ENCODE results near the gene ADAMTSL3. TPM values are rescaled to one million over a fixed set of nuclear protein-coding genes. Genes with fewer than 3 reads are reported as not detected.

Gene ADAMTSL3
- total RNA-seq, 1 experiment from 2014 or later: 1.8 TPM

DNA sequence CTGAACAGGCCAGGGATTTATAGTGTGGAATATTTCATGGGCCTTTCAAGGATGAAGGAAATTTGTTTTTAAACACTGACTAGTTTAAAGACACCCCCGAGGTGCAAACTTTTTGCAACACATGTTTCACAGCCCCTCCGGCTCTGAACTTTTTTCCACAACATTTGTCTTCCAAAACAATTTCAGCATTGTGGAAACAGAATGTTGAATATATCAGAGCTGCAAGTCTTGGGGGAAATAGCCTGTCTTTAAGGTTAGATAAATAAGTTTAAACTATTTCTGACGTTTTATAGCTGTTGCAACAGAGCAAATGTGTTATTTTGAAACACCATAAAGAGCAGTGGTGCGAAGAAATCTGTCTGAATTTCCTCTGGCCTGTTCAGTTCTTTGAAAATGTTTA, 352.5 kb downstream of the ADAMTSL3 start:
- peaks cover 2% of the 10 kb centered on the region for H3K9me3 Mint-ChIP-seq
- TF ChIP-seq, protein P1, sequence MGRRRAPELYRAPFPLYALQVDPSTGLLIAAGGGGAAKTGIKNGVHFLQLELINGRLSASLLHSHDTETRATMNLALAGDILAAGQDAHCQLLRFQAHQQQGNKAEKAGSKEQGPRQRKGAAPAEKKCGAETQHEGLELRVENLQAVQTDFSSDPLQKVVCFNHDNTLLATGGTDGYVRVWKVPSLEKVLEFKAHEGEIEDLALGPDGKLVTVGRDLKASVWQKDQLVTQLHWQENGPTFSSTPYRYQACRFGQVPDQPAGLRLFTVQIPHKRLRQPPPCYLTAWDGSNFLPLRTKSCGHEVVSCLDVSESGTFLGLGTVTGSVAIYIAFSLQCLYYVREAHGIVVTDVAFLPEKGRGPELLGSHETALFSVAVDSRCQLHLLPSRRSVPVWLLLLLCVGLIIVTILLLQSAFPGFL (CRISPR knock-in tag; IDR thresholded peaks at IDR 0.05; ENCODE audit: borderline replicate concordance): no peak
- TF ChIP-seq CDX4 (CRISPR knock-in tag; IDR thresholded peaks at IDR 0.05; ENCODE audit: borderline replicate concordance) (no peak), CREM (CRISPR knock-in tag; IDR thresholded peaks at IDR 0.05) (no peak), GRHL2 (CRISPR knock-in tag; IDR thresholded peaks at IDR 0.05; ENCODE audit: insufficient replicate concordance, severe bottlenecking) (no peak), SMAD4 (CRISPR knock-in tag; IDR thresholded peaks at IDR 0.05) (no peak), FOXK1 (CRISPR knock-in tag; IDR thresholded peaks at IDR 0.05) (no peak), ZNF138 (CRISPR knock-in tag; conservative IDR thresholded peaks at IDR 0.05) (no peak)
- TF ChIP-seq, protein P2, sequence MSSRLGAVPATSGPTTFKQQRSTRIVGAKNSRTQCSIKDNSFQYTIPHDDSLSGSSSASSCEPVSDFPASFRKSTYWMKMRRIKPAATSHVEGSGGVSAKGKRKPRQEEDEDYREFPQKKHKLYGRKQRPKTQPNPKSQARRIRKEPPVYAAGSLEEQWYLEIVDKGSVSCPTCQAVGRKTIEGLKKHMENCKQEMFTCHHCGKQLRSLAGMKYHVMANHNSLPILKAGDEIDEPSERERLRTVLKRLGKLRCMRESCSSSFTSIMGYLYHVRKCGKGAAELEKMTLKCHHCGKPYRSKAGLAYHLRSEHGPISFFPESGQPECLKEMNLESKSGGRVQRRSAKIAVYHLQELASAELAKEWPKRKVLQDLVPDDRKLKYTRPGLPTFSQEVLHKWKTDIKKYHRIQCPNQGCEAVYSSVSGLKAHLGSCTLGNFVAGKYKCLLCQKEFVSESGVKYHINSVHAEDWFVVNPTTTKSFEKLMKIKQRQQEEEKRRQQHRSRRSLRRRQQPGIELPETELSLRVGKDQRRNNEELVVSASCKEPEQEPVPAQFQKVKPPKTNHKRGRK (CRISPR knock-in tag; IDR thresholded peaks at IDR 0.05; ENCODE audit: borderline replicate concordance): no peak
- TF ChIP-seq, protein P3, sequence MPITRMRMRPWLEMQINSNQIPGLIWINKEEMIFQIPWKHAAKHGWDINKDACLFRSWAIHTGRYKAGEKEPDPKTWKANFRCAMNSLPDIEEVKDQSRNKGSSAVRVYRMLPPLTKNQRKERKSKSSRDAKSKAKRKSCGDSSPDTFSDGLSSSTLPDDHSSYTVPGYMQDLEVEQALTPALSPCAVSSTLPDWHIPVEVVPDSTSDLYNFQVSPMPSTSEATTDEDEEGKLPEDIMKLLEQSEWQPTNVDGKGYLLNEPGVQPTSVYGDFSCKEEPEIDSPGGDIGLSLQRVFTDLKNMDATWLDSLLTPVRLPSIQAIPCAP (CRISPR knock-in tag; IDR thresholded peaks at IDR 0.05): no peak
- H3K36me3 Mint-ChIP-seq: no peaks in the 10 kb centered on the region
- H3K4me3 Mint-ChIP-seq: no peak overlapping the region
- no peak for ATAC-seq
- no peak overlapping the region for H3K27ac Mint-ChIP-seq
- DNase-seq (ENCODE audit: low spot score): no peak
- CTCF ChIA-PET: no interaction called here
- H3K4me1 Mint-ChIP-seq: no peaks in the 10 kb centered on the region
- H3K27me3 Mint-ChIP-seq (ENCODE audit: low read depth): no peaks in the 10 kb centered on the region; the same call in 1 of the 2 replicates
- POLR2A ChIA-PET: no interaction called here

DNA sequence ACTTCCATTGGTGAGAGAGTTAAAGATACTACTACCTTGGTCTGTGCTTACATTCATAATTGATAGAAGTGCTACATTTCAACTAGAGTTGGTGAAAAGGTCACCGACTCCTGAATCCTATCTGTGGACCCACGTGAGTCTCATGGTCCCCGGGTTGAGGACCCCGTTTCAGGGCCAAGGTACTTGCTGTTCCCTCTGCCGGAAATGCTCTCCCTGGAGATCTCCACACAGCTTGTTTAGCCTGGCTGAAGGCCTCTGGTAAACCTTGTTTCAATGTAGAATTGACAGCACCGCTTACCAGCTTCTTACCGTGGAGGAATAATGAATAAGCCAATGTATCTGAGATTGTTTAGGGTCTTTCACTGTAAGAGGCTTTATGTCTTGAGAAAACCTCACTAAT, 355.7 kb downstream of the ADAMTSL3 start:
- POLR2A ChIA-PET: interaction anchor here (0.6 kb wide), 1 partner anchor 127 kb away, joined by 3 read pairs; no protein-coding TSS in a partner anchor
- H3K9me3 Mint-ChIP-seq: peaks cover 13% of the 10 kb centered on the region
- no peaks in the 10 kb centered on the region for H3K4me1 Mint-ChIP-seq
- H3K4me3 Mint-ChIP-seq: no peak overlapping the region
- H3K27ac Mint-ChIP-seq: no peak overlapping the region
- H3K27me3 Mint-ChIP-seq (ENCODE audit: low read depth): no peaks in the 10 kb centered on the region; the same call in 1 of the 2 replicates
- no peak for DNase-seq (ENCODE audit: low spot score)
- TF ChIP-seq CDX4 (CRISPR knock-in tag; IDR thresholded peaks at IDR 0.05; ENCODE audit: borderline replicate concordance) (no peak), HMGA2 (CRISPR knock-in tag; IDR thresholded peaks at IDR 0.05) (no peak), NFYB (CRISPR knock-in tag; conservative IDR thresholded peaks at IDR 0.05; ENCODE audit: low read depth) (no peak), FOXP4 (CRISPR knock-in tag; IDR thresholded peaks at IDR 0.05) (no peak), MYBL2 (CRISPR knock-in tag; IDR thresholded peaks at IDR 0.05) (no peak), RORB (CRISPR knock-in tag; IDR thresholded peaks at IDR 0.05) (no peak), NR3C1 (CRISPR knock-in tag; conservative IDR thresholded peaks at IDR 0.05; ENCODE audit: low read depth) (no peak)
- TF ChIP-seq, protein P4, sequence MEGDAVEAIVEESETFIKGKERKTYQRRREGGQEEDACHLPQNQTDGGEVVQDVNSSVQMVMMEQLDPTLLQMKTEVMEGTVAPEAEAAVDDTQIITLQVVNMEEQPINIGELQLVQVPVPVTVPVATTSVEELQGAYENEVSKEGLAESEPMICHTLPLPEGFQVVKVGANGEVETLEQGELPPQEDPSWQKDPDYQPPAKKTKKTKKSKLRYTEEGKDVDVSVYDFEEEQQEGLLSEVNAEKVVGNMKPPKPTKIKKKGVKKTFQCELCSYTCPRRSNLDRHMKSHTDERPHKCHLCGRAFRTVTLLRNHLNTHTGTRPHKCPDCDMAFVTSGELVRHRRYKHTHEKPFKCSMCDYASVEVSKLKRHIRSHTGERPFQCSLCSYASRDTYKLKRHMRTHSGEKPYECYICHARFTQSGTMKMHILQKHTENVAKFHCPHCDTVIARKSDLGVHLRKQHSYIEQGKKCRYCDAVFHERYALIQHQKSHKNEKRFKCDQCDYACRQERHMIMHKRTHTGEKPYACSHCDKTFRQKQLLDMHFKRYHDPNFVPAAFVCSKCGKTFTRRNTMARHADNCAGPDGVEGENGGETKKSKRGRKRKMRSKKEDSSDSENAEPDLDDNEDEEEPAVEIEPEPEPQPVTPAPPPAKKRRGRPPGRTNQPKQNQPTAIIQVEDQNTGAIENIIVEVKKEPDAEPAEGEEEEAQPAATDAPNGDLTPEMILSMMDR (IDR thresholded peaks at IDR 0.05): no peak
- TF ChIP-seq, protein P5, sequence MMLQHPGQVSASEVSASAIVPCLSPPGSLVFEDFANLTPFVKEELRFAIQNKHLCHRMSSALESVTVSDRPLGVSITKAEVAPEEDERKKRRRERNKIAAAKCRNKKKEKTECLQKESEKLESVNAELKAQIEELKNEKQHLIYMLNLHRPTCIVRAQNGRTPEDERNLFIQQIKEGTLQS (CRISPR knock-in tag; conservative IDR thresholded peaks at IDR 0.05): no peak
- ATAC-seq: no peak
- CTCF ChIA-PET: interaction anchor here (0.9 kb wide), 1 partner anchor 26 kb away, joined by 3 read pairs; no protein-coding TSS in a partner anchor
- H3K36me3 Mint-ChIP-seq: no peaks in the 10 kb centered on the region
